Gastroesophageal sphincter (tissue), 4 donors: Measurements from ENCODE around the gene HAUS8. TPM values are rescaled to one million over a fixed set of nuclear protein-coding genes. Genes with fewer than 3 reads are reported as not detected.
"Not testable (repeated sequence)": the region's sequence is repeated elsewhere in the genome, so short reads cannot be mapped to it uniquely, and the experiment has no call there.

Experiments
- ATAC-seq: fragments of 150-250 bp; one replicate; pipeline ENCODE4 v1.9.1; 2016; ENCODE audit warnings: mild to moderate bottlenecking, moderate library complexity
- H3K27ac ChIP-seq, 4 donors: fragments of 200-600 bp; sonication (generic) in 3 of 4; 1 replicate in 3 of 4; 2 replicates in 1 of 4; pipeline ENCODE4 v1.5.1; 2016 to 2019
- H3K27me3 ChIP-seq: fragments of 200-600 bp; sonication (generic); one replicate; pipeline ENCODE4 v1.5.1; 2019
- H3K36me3 ChIP-seq, 2 donors: fragments of 200-600 bp; sonication (generic); one replicate each; pipeline ENCODE4 v1.5.1; 2019; ENCODE audit warnings: control low read depth in 1 of 2
- H3K4me1 ChIP-seq, 3 donors: fragments of 200-600 bp; sonication (generic); 1 replicate in 2 of 3; 2 replicates in 1 of 3; pipeline ENCODE4 v1.5.1; 2016 to 2019; ENCODE audit warnings: control low read depth in 2 of 3
- H3K4me3 ChIP-seq, 2 donors: fragments of 200-600 bp; sonication (generic); one replicate each; pipeline ENCODE4 v1.5.1; 2019; ENCODE audit warnings: mild to moderate bottlenecking in 1 of 2, moderate library complexity in 1 of 2
- H3K9me3 ChIP-seq, 3 donors: fragments of 200-600 bp; sonication (generic); one replicate each; pipeline ENCODE4 v1.5.1; 2017 to 2019; ENCODE audit warnings: control low read depth in 2 of 3
- CTCF ChIP-seq, 4 experiments: fragments of 200-600 bp in 2 of 4; fragments of 450-650 bp in 2 of 4; sonication (generic) in 1 of 4; IDR thresholded peaks; one replicate each; pipeline ENCODE4 v1.5.1; 2017 to 2019; ENCODE audit warnings: antibody characterized with exemption in 4 of 4, mild to moderate bottlenecking in 2 of 4, moderate library complexity in 2 of 4
- EP300 ChIP-seq: sonication (generic); formaldehyde crosslinking; IDR thresholded peaks from one replicate; pipeline ENCODE4 v1.6.1; 2017; ENCODE audit warnings: antibody characterized with exemption, mild to moderate bottlenecking
- POLR2A ChIP-seq, 2 donors: fragments of 450-650 bp; IDR thresholded peaks; one replicate each; pipeline ENCODE4 v1.6.1; 2017; ENCODE audit warnings: antibody characterized with exemption in 2 of 2, mild to moderate bottlenecking in 2 of 2, moderate library complexity in 1 of 2
- POLR2AphosphoS5 ChIP-seq: sonication (generic); formaldehyde crosslinking; IDR thresholded peaks from one replicate; pipeline ENCODE4 v1.6.1; 2017; ENCODE audit warnings: antibody characterized with exemption
- WGBS, 2 donors: methylation state at CpG; one replicate each; pipeline ENCODE4 v1.1.5; 2018; ENCODE audit warnings: low coverage in 1 of 2; 5-methylcytosine and 5-hydroxymethylcytosine counted together
- total RNA-seq, 4 donors: library from RNA; depleted of rRNA; stranded (reverse); fragments of >200 nt; gene quantifications; one replicate each; pipeline ENCODE4 v1.1.0, GENCODE V29; 2016

The HAUS8 gene
- total RNA-seq, 4 donors from 2014 or later: 3.2 to 6.4 (median 5.5) TPM

DNA sequence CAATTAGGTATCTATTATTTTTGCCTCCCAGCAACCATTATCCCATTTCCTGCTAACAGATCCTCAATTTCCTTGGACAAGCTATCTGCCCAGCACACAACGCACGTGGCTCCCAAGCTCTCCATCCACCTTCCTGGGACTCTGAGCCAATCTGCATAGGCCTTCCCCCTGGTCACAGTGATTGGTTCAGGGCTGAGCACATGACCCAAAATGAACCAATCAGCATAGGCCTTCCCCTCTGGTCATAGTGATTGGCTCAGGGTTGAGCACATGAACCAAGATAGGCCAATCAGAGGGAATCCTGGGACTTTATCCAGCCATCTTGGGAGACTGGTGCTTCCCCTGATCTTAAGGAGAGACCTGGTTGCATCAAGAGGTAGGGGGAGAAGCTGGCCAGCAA, 54.4 kb downstream of the HAUS8 start:
- no peak overlapping the region for H3K27ac ChIP-seq
- peaks cover 0 to 2% (median 0%) of the 10 kb centered on the region in 3 donors for H3K4me1 ChIP-seq
- H3K27me3 ChIP-seq: peaks cover 30% of the 10 kb centered on the region
- peaks cover 0 to 31% (median 0%) of the 10 kb centered on the region in 3 donors for H3K9me3 ChIP-seq
- no peaks in the 10 kb centered on the region for H3K36me3 ChIP-seq
- ATAC-seq: no peak
- no peak for TF ChIP-seq CTCF (IDR thresholded peaks at IDR 0.05)
- TF ChIP-seq EP300: no peak
- TF ChIP-seq POLR2AphosphoS5: no peak
- no peak for TF ChIP-seq POLR2A (IDR thresholded peaks at IDR 0.05)
- WGBS, 2 donors: 92% methylated on average over 2 of the region's 2 CpGs; no CpG with 5 or more reads in 1 of the 2 donors
- H3K4me3 ChIP-seq: no peak overlapping the region

GRCh38 chr19:17020385-17020784, 54.9 kb downstream of the HAUS8 start:
- H3K4me1 ChIP-seq: no peaks in the 10 kb centered on the region
- H3K36me3 ChIP-seq: no peaks in the 10 kb centered on the region
- H3K4me3 ChIP-seq: no peak overlapping the region
- H3K9me3 ChIP-seq: peaks cover 0 to 31% (median 0%) of the 10 kb centered on the region in 3 donors
- peaks cover 29% of the 10 kb centered on the region for H3K27me3 ChIP-seq
- ATAC-seq: no peak
- H3K27ac ChIP-seq: no peak overlapping the region
- TF ChIP-seq CTCF (IDR thresholded peaks at IDR 0.05): no peak
- TF ChIP-seq EP300: no peak
- no peak for TF ChIP-seq POLR2AphosphoS5
- TF ChIP-seq POLR2A (IDR thresholded peaks at IDR 0.05): no peak

GRCh38 chr19:17014212-17014861, 60.9 kb downstream of the HAUS8 start:
- not testable (repeated sequence) for H3K27ac ChIP-seq, H3K36me3 ChIP-seq, H3K4me3 ChIP-seq, H3K4me1 ChIP-seq, ATAC-seq
- 56 to 76% methylated on average over 5 to 8 of the region's 9 CpGs for WGBS, 2 donors
- Histone ChIP-seq H3K9me3 (peaks cover 0 to 10% (median 0%) of the 10 kb centered on the region in 3 donors), H3K27me3 (peaks cover 30% of the 10 kb centered on the region)

DNA sequence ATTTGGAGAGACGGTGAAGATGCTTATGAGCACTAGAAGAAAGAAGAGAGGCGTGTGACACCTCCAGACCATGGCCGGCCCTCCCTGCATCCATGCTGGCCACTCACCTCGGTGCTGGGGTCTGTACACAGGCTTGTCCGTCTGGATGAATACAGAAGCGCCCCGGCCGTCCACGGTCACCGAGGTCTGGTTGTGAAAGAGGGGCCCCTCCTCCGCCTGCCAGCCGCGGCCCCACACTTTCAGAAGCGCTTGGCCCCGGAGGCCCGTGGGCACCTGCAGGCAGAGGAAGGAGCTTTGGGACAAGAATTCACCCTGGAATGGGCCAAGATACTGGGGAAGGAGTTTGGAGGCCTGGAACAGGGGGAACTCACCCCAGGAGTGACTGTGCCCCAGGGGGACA, 63.8 kb downstream of the HAUS8 start:
- no peak overlapping the region for H3K27ac ChIP-seq
- WGBS, 2 donors: 85 to 90% methylated on average over 2 to 5 of the region's 16 CpGs
- no peaks in the 10 kb centered on the region for H3K36me3 ChIP-seq
- no peak for ATAC-seq
- peaks cover 0 to 14% (median 0%) of the 10 kb centered on the region in 3 donors for H3K9me3 ChIP-seq
- H3K4me1 ChIP-seq: no peaks in the 10 kb centered on the region
- H3K4me3 ChIP-seq: no peak overlapping the region
- TF ChIP-seq POLR2AphosphoS5: no peak
- TF ChIP-seq EP300: no peak
- peaks cover 30% of the 10 kb centered on the region for H3K27me3 ChIP-seq

DNA sequence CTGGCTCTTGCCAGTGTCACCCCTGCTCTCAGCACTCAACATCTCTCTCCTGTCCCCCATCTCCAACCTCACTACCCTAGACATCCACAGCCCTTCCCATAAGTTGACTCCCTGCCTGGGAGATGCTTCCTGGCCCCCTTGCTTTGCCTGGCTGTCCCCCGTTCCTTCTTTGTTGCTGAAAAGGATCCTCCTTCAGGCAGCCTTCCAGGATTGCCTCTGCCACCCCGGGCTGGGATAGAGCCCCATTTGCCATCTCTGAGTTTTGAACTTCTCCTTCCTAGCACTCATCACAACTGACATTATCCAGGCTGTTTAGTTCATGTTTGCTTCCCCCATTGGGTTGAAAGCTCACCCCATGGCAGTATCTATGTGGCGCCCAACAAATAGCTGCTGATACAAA, 68.7 kb downstream of the HAUS8 start:
- Histone ChIP-seq H3K27ac (no peak overlapping the region), H3K9me3 (peaks cover 0 to 14% (median 0%) of the 10 kb centered on the region in 3 donors), H3K4me1 (no peaks in the 10 kb centered on the region), H3K27me3 (peaks cover 27% of the 10 kb centered on the region), H3K36me3 (no peaks in the 10 kb centered on the region), H3K4me3 (no peak overlapping the region)
- TF ChIP-seq POLR2A (IDR thresholded peaks at IDR 0.05) (no peak), EP300 (no peak), POLR2AphosphoS5 (no peak), CTCF (IDR thresholded peaks at IDR 0.05) (no peak)
- no peak for ATAC-seq
- 56 to 91% methylated on average over 1 to 2 of the region's 3 CpGs for WGBS, 2 donors

GRCh38 chr19:17005000-17005399, 70.3 kb downstream of the HAUS8 start:
- 50 to 82% methylated on average over 1 to 3 of the region's 3 CpGs for WGBS, 2 donors
- Histone ChIP-seq H3K4me3 (no peak overlapping the region), H3K27ac (no peak overlapping the region), H3K4me1 (no peaks in the 10 kb centered on the region), H3K36me3 (no peaks in the 10 kb centered on the region), H3K9me3 (peaks cover 0 to 11% (median 0%) of the 10 kb centered on the region in 3 donors), H3K27me3 (peaks cover 20% of the 10 kb centered on the region)
- no peak for ATAC-seq
- TF ChIP-seq POLR2A (IDR thresholded peaks at IDR 0.05) (no peak), EP300 (no peak), CTCF (IDR thresholded peaks at IDR 0.05) (no peak), POLR2AphosphoS5 (no peak)
